HG03460 (cell line): Measurements from ENCODE around the gene DDAH2.

Source experiments
- ATAC-seq: cut with Tn5 transposase; IDR thresholded peaks from one replicate; pipeline ENCODE4 v1.9.1; 2021; ENCODE audit not compliant: unreplicated experiment

Gene DDAH2

GRCh38 chr6:31733734-31734133 is 4.6 kb upstream of the DDAH2 start:
- no peak for ATAC-seq

GRCh38 chr6:31732029-31732428 is 2.9 kb upstream of the DDAH2 start:
- ATAC-seq: no peak

- no peak for ATAC-seq
These were observed 1.6 kb upstream of the DDAH2 start for GRCh38 chr6:31730631-31731086.

- ATAC-seq: peak; percentile 36
These were observed 1.0 kb upstream of the DDAH2 start for GRCh38 chr6:31729979-31730630.

- ATAC-seq: peak; percentile 41
These were observed 448 bp upstream of the DDAH2 start for GRCh38 chr6:31729515-31729978.

- ATAC-seq: no peak
These were observed 1.1 kb downstream of the DDAH2 start for GRCh38 chr6:31727717-31728671.

GRCh38 chr6:31727034-31727716 is 1.9 kb downstream of the DDAH2 start:
- ATAC-seq: peak; percentile 43

GRCh38 chr6:31725502-31726350 is 3.4 kb downstream of the DDAH2 start:
- ATAC-seq: no peak

GRCh38 chr6:31723980-31724691 is 5.0 kb downstream of the DDAH2 start:
- no peak for ATAC-seq

- no peak for ATAC-seq
These were observed 5.7 kb downstream of the DDAH2 start, which contains the start of gene MPIG6B for GRCh38 chr6:31723245-31723979. TSS of gene MPIG6B (plus strand) at chr6:31723373. CDS start at chr6:31723384, 11 bp downstream.

GRCh38 chr6:31722173-31722572 is 6.9 kb downstream of the DDAH2 start:
- no peak for ATAC-seq

GRCh38 chr6:31721351-31722020 is 7.6 kb downstream of the DDAH2 start, which contains the start of gene LY6G6C:
TSS of gene LY6G6C (minus strand) at chr6:31721746. CDS start at chr6:31721679, 67 bp downstream.
- no peak for ATAC-seq

GRCh38 chr6:31720196-31720770 is 8.8 kb downstream of the DDAH2 start:
- ATAC-seq: no peak

GRCh38 chr6:31719001-31719400 is 10.1 kb downstream of the DDAH2 start:
- ATAC-seq: no peak

- no peak for ATAC-seq
These were observed 10.8 kb downstream of the DDAH2 start for GRCh38 chr6:31718265-31718664.

GRCh38 chr6:31717499-31718222 is 11.4 kb downstream of the DDAH2 start:
- ATAC-seq: no peak
